ENCODE results near the gene KRTAP12-3. TPM values are rescaled to one million over a fixed set of nuclear protein-coding genes. Genes with fewer than 3 reads are reported as not detected.
"Not testable (repeated sequence)": the region's sequence is repeated elsewhere in the genome, so short reads cannot be mapped to it uniquely, and the experiment has no call there.

KRTAP12-3 gene, protein sequence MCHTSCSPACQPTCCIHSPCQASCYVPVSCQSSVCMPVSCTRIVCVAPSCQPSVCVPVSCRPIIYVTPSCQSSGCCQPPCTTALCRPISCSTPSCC
- total RNA-seq (ENCODE audit: low replicate concordance), result not detected in 2 replicates

DNA sequence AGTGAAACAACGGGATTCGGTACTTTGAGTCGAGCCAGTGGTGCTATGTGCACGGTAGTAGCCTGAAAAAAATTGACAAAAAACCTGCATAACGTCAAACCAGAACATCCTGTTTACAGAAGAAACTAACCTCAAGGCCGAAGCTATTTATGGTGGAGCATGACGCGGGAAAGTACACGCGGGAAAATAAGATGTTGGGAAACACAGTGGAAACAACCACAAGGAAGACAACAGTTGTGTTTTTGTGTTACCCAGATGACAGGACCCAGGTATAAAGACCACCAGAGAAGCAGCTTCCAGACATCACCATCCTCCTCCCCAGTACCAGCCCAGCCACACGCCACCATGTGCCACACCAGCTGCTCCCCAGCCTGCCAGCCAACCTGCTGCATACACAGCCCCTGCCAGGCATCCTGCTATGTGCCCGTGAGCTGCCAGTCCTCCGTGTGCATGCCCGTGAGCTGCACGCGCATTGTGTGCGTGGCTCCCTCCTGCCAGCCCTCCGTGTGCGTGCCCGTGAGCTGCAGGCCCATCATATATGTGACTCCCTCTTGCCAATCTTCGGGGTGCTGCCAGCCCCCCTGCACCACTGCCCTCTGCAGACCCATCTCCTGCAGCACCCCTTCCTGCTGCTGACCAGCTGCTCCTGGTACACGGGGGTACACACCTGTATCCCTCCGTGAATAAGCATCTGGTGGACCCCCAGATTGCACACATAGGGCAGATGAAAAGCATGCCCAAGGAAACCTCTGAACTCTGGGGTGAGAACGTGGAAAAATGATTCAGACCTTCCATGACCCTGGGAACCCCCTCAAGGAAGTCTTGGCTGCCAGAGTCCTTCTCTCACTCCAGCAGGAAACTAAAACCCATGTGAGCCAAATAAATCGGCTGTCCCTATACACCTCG, at the start of gene KRTAP12-3:
Gene KRTAP12-3, plus strand, starts transcription at position 298 of the 906 bp plus-strand sequence. Its CDS starts 48 bp downstream, at position 346.
- H3K9me3 ChIP-seq (ENCODE audit: low read depth), result no peaks in the 10 kb centered on the region
- no peak within 1 kb of the TSS for H3K4me3 ChIP-seq
- peaks cover 26% of the 10 kb centered on the region for H3K9me3 Mint-ChIP-seq
- H3K36me3 Mint-ChIP-seq, result no peaks in the 10 kb centered on the region
- H3K27me3 Mint-ChIP-seq (ENCODE audit: insufficient read depth, low read depth), result peaks cover 5% of the 10 kb centered on the region
- H3K27ac Mint-ChIP-seq, result no peak within 1 kb of the TSS
- no peaks in the 10 kb centered on the region for H4K20me1 ChIP-seq (ENCODE audit: low read depth)
- H3K79me2 ChIP-seq (ENCODE audit: low read depth), result no peaks in the 10 kb centered on the region
- no peaks in the 10 kb centered on the region for H3K4me1 Mint-ChIP-seq
- TF ChIP-seq EZH2phosphoT487 (IDR thresholded peaks at IDR 0.05), result no peak
- TF ChIP-seq EZH2 (IDR thresholded peaks at IDR 0.05), result no peak
- TF ChIP-seq, protein P1, sequence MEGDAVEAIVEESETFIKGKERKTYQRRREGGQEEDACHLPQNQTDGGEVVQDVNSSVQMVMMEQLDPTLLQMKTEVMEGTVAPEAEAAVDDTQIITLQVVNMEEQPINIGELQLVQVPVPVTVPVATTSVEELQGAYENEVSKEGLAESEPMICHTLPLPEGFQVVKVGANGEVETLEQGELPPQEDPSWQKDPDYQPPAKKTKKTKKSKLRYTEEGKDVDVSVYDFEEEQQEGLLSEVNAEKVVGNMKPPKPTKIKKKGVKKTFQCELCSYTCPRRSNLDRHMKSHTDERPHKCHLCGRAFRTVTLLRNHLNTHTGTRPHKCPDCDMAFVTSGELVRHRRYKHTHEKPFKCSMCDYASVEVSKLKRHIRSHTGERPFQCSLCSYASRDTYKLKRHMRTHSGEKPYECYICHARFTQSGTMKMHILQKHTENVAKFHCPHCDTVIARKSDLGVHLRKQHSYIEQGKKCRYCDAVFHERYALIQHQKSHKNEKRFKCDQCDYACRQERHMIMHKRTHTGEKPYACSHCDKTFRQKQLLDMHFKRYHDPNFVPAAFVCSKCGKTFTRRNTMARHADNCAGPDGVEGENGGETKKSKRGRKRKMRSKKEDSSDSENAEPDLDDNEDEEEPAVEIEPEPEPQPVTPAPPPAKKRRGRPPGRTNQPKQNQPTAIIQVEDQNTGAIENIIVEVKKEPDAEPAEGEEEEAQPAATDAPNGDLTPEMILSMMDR (IDR thresholded peaks at IDR 0.05), result no peak
- DNase-seq (ENCODE audit: low spot score), result no peak
- H3K9ac ChIP-seq, result no peak within 1 kb of the TSS
- H3K27ac ChIP-seq, result no peak within 1 kb of the TSS
- H3K36me3 ChIP-seq, result no peaks in the 10 kb centered on the region
- H3K27me3 ChIP-seq, result no peaks in the 10 kb centered on the region
- H3K4me1 ChIP-seq, result no peaks in the 10 kb centered on the region
- H3F3A ChIP-seq (ENCODE audit: low read depth), result no peaks in the 10 kb centered on the region
- H3K4me3 Mint-ChIP-seq, result no peak within 1 kb of the TSS
- no peak within 1 kb of the TSS for H3K4me2 ChIP-seq
- peak within 1 kb of the TSS; percentile 70 for H2AFZ ChIP-seq (replicated peaks)

DNA sequence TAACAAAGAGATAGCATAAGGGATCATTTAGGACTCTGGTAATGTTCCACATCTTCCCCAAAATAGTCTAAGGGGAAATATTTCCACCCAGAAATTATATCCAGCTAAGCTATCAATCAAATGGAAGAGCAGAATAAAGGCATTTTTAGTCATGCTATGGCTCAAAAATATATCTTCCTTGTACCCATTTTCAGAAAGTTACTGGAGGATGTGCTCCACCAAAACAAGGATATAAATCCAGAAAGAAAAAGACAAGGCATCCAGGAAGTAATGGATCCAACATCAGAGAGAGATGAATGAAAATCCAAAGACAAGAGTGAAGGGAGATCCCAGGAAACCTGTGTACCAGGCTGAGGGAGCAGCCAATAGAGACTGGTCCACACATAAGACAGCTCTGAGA, 48.5 kb upstream of the KRTAP12-3 start:
- Histone ChIP-seq H3F3A (ENCODE audit: low read depth) (no peaks in the 10 kb centered on the region), H3K9ac (no peak overlapping the region), H3K27ac (no peak overlapping the region), H3K4me3 (no peak overlapping the region), H3K4me2 (no peak overlapping the region), H3K36me3 (no peaks in the 10 kb centered on the region), H2AFZ (replicated peaks) (no peak overlapping the region), H3K27me3 (no peaks in the 10 kb centered on the region), H4K20me1 (ENCODE audit: low read depth) (no peaks in the 10 kb centered on the region), H3K9me3 (ENCODE audit: low read depth) (peaks cover 11% of the 10 kb centered on the region), H3K4me1 (no peaks in the 10 kb centered on the region), H3K79me2 (ENCODE audit: low read depth) (no peaks in the 10 kb centered on the region)
- H3K27ac Mint-ChIP-seq, result no peak overlapping the region
- H3K4me3 Mint-ChIP-seq, result no peak overlapping the region
- H3K9me3 Mint-ChIP-seq, result peaks cover 31% of the 10 kb centered on the region
- peaks cover 3% of the 10 kb centered on the region for H3K27me3 Mint-ChIP-seq (ENCODE audit: insufficient read depth, low read depth)
- H3K36me3 Mint-ChIP-seq, result no peaks in the 10 kb centered on the region
- no peaks in the 10 kb centered on the region for H3K4me1 Mint-ChIP-seq
- no peak for TF ChIP-seq EZH2phosphoT487 (IDR thresholded peaks at IDR 0.05)
- TF ChIP-seq, protein P1 (IDR thresholded peaks at IDR 0.05), result no peak
- TF ChIP-seq EZH2 (IDR thresholded peaks at IDR 0.05), result no peak
- DNase-seq (ENCODE audit: low spot score), result no peak

DNA sequence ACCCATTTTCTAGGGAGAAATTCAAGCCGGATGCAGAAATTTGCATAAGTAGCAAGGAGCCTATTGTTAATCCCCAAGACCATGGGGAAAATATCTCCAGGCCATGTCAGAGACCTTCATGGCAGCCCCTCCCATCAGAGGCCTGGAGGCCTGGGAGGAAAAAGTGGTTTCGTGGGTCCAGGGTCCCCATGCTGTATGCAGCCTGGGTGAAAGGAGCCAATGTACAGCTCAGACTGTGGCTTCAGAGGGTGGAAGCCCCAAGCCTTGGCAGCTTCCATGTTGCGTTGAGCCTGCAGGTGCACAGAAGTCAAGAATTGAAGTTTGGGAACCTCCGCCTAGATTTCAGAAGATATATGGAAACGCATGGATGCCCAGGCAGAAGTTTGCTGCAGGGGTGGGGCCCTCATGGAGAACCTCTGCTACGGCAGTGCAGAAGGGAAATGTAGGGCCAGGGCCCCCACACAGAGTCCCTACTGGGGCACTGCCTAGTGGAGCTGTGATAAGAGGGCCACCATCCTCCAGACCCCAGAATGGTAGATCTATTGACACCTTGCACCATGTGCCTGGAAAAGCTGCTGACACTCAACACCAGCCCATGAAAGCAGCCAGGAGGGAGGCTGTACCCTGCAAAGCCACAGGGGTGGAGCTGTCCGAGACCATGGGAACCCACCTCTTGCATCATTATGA, 47.4 kb upstream of the KRTAP12-3 start:
- H3K9me3 ChIP-seq (ENCODE audit: low read depth), result peaks cover 11% of the 10 kb centered on the region
- H3K27ac ChIP-seq; H2AFZ ChIP-seq (replicated peaks); H3K79me2 ChIP-seq (ENCODE audit: low read depth); H3K27me3 Mint-ChIP-seq (ENCODE audit: insufficient read depth, low read depth); H3K4me2 ChIP-seq; H3K9ac ChIP-seq; H3K4me3 Mint-ChIP-seq; DNase-seq (ENCODE audit: low spot score); H3K27me3 ChIP-seq; H3K4me3 ChIP-seq; H3K4me1 ChIP-seq; H3K4me1 Mint-ChIP-seq; H3F3A ChIP-seq (ENCODE audit: low read depth); H4K20me1 ChIP-seq (ENCODE audit: low read depth); H3K27ac Mint-ChIP-seq; H3K36me3 ChIP-seq; H3K36me3 Mint-ChIP-seq: not testable (repeated sequence)
- peaks cover 31% of the 10 kb centered on the region for H3K9me3 Mint-ChIP-seq
